Esophagus muscularis mucosa (tissue), 4 donors: Measurements from ENCODE around the gene PTPMT1.

ENCODE experiments used
- EP300 ChIP-seq: sonication (generic); formaldehyde crosslinking; IDR thresholded peaks from one replicate; pipeline ENCODE4 v1.6.1; 2017; ENCODE audit warnings: antibody characterized with exemption
- POLR2A ChIP-seq: fragments of 450-650 bp; IDR thresholded peaks from one replicate; pipeline ENCODE4 v1.6.1; 2017; ENCODE audit warnings: antibody characterized with exemption, moderate library complexity, mild to moderate bottlenecking, low read depth
- POLR2AphosphoS5 ChIP-seq, 2 donors: sonication (generic); formaldehyde crosslinking; IDR thresholded peaks; one replicate each; pipeline ENCODE4 v1.6.1; 2017; ENCODE audit warnings: antibody characterized with exemption in 2 of 2
- TF ChIP-seq, protein P1 (sequence below), 3 experiments: fragments of 200-600 bp in 2 of 3; fragments of 450-650 bp in 1 of 3; sonication (generic) in 2 of 3; IDR thresholded peaks; one replicate each; pipeline ENCODE4 v1.5.1; 2017 to 2019; ENCODE audit warnings: antibody characterized with exemption in 3 of 3, mild to moderate bottlenecking in 2 of 3, moderate library complexity in 1 of 3

DNA sequence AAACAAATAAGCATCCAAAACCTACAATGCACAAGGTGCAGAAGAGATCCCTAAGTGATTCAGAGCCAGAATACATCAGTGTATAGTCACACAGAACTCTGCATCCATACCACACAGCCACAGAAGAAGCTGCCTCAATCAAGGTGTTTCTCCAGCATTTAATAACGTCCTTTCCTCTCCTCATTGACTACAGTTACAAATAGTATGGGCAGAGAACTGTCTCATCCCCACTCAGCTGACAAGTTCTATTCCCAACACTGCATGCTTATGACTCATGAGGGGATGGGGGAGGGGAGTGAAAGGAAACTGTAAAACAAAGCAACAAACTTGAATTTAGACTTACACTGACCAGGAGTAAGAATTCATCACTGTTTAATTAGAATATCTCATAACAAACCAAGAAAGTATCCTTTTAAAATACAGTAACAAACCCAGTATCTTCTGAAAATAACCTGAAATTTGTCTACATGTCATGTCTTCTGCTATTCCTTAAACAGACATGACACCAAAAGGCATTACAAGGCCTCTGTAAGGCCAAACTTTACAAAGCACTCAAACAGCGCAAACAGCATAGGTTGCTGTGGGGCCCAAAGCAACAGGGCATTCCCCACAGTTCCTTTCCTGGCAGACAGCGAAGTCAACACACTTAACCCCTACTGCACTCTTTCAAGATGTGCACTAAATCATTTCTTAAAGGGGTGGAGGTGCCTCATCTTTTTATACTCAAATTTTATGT is 41.7 kb upstream of the PTPMT1 start:
- TF ChIP-seq, protein P1, sequence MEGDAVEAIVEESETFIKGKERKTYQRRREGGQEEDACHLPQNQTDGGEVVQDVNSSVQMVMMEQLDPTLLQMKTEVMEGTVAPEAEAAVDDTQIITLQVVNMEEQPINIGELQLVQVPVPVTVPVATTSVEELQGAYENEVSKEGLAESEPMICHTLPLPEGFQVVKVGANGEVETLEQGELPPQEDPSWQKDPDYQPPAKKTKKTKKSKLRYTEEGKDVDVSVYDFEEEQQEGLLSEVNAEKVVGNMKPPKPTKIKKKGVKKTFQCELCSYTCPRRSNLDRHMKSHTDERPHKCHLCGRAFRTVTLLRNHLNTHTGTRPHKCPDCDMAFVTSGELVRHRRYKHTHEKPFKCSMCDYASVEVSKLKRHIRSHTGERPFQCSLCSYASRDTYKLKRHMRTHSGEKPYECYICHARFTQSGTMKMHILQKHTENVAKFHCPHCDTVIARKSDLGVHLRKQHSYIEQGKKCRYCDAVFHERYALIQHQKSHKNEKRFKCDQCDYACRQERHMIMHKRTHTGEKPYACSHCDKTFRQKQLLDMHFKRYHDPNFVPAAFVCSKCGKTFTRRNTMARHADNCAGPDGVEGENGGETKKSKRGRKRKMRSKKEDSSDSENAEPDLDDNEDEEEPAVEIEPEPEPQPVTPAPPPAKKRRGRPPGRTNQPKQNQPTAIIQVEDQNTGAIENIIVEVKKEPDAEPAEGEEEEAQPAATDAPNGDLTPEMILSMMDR (IDR thresholded peaks at IDR 0.05), result no peak
- TF ChIP-seq POLR2AphosphoS5 (IDR thresholded peaks at IDR 0.05) (peak; percentile 52 to 58), EP300 (no peak), POLR2A (no peak)
